Measurements from ENCODE around the gene NT5C2. TPM values are rescaled to one million over a fixed set of nuclear protein-coding genes. Genes with fewer than 3 reads are reported as not detected.
A peak's percentile ranks its signal among the peaks of the same experiment; 100 is the strongest.

The NT5C2 gene
- total RNA-seq, 2 experiments from 2014 or later = 68.9 to 69.4 TPM

DNA sequence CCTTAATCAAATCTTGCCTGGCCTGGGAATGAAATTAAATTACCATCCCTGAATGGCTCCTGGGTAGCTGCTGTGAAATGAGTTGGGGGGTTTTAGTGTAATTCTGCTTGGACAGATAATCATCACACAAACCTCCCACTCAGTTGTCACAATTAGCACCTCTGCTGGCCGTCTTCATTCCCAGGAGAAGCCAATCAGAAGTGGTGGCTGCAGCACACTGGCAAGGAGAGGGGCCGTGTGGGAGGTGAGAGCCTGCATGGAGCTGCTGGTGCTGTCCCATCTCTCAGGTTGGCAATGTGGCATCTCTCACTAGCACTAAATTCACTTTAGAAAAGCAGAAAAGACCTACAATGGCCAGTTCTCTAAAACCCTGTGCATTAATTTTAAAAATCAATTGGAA is 92.5 kb downstream of the NT5C2 start:
- H3K36me3 Mint-ChIP-seq = peaks cover 16% of the 10 kb centered on the region

DNA sequence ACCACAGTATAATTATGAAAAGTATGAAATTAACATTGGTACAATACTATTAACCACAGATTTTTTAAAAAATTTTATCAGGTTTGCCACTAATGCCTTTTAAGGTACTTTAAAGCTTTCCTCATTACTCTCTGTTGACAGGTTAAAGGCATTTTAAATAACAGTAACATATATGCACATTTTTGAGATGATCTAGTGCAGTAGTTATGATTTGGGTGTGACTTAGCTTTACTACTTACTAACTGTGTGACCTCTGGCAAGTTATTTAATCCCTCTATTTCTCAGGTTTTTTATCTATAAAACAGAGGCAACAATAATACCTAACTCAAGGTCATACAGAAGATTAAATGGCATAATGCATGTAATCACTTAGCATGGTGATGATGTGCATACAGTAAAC is 94.8 kb downstream of the NT5C2 start:
- ATAC-seq (ENCODE audit: low read depth) (no peak), DNase-seq (no peak)
- H3K4me1 Mint-ChIP-seq = peaks cover 4% of the 10 kb centered on the region
- H3K4me3 Mint-ChIP-seq = no peak overlapping the region
- H3K27me3 Mint-ChIP-seq = no peaks in the 10 kb centered on the region
- POLR2A ChIA-PET = no interaction called here
- H3K36me3 Mint-ChIP-seq = peaks cover 22% of the 10 kb centered on the region
- H3K9me3 Mint-ChIP-seq = no peaks in the 10 kb centered on the region
- H3K27ac Mint-ChIP-seq = no peak overlapping the region

More for the DNA sequence above, 92.5 kb downstream of the NT5C2 start:
- Mint-ChIP-seq H3K4me3 (no peak overlapping the region), H3K27ac (no peak overlapping the region), H3K9me3 (no peaks in the 10 kb centered on the region), H3K27me3 (no peaks in the 10 kb centered on the region), H3K4me1 (peaks cover 4% of the 10 kb centered on the region)
- POLR2A ChIA-PET = no interaction called here
- no peak for ATAC-seq (ENCODE audit: low read depth)
- DNase-seq = no peak

DNA sequence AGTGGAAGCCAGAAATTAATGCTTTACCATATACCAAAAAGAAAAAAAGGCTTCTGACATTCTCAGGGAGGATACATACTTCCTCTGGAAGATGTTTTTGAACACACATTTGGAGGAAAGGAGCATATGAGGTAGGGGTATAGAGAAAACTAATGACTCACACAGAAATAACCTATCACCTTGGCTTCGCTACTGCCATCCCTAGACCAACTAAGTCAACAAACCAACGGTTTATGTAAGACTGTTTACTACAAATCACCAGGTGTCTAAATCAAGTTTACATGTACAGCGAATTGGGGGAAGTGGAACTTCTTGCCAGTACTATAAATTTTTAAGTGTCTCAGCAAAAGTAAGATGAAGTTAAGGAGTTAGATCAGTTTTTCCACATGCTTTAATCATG is 96.9 kb downstream of the NT5C2 start:
- ATAC-seq (ENCODE audit: low read depth) = no peak
- no peak overlapping the region for H3K27ac Mint-ChIP-seq
- no peaks in the 10 kb centered on the region for H3K9me3 Mint-ChIP-seq

DNA sequence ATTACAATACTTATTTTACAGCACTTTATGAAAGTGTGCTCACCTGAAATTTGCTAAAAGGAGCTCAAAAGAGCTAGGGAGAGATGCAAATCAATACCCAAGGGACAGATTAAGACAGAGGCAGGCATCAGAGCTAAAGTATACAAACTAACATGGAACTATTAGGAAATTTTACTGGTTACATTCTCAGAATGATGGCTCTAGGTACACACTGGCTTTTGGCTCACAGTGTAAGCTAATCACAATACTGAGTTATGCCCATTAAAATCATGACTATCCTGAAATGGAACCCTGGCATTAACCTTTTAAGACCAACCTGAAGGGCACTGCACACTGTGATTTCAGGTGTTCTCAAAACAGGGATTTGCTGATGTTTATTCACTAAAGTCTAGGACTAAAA is 98.1 kb downstream of the NT5C2 start:
- Mint-ChIP-seq H3K4me3 (no peak overlapping the region), H3K27me3 (no peaks in the 10 kb centered on the region), H3K9me3 (no peaks in the 10 kb centered on the region), H3K27ac (no peak overlapping the region), H3K36me3 (peaks cover 31% of the 10 kb centered on the region), H3K4me1 (no peaks in the 10 kb centered on the region)
- ATAC-seq (ENCODE audit: low read depth) = no peak
- POLR2A ChIA-PET = no interaction called here
- DNase-seq = no peak

More for the DNA sequence above, 96.9 kb downstream of the NT5C2 start:
- no peak overlapping the region for H3K4me3 Mint-ChIP-seq
- POLR2A ChIA-PET = no interaction called here
- no peaks in the 10 kb centered on the region for H3K4me1 Mint-ChIP-seq
- peaks cover 25% of the 10 kb centered on the region for H3K36me3 Mint-ChIP-seq
- DNase-seq = no peak
- H3K27me3 Mint-ChIP-seq = no peaks in the 10 kb centered on the region

DNA sequence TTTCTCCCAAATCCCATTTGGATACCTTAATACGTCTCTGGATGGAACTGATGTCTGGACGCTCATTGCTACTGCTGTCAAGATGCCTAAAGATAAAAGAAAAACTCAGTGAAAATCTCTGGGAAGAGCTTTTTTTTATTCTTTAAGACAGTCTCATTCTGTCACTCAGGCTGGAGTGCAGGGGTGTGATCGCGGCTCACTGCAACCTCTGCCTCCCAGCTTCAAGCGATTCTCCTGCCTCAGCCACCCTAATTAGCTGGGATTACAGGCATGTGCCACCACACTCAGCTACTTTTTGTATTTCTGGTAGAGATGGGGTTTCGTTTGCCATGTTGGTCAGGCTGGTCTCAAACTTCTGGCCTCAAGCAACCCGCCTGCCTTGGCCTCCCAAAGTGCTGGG is 102.2 kb downstream of the NT5C2 start:
- Mint-ChIP-seq H3K36me3 (peaks cover 47% of the 10 kb centered on the region), H3K27me3 (no peaks in the 10 kb centered on the region), H3K4me1 (peaks cover 1% of the 10 kb centered on the region), H3K4me3 (no peak overlapping the region), H3K27ac (no peak overlapping the region), H3K9me3 (no peaks in the 10 kb centered on the region)
- DNase-seq = no peak
- ATAC-seq (ENCODE audit: low read depth) = no peak
- POLR2A ChIA-PET = interaction anchor here (0.7 kb wide), 1 partner anchor 245 kb away, joined by 4 read pairs; no protein-coding TSS in a partner anchor

DNA sequence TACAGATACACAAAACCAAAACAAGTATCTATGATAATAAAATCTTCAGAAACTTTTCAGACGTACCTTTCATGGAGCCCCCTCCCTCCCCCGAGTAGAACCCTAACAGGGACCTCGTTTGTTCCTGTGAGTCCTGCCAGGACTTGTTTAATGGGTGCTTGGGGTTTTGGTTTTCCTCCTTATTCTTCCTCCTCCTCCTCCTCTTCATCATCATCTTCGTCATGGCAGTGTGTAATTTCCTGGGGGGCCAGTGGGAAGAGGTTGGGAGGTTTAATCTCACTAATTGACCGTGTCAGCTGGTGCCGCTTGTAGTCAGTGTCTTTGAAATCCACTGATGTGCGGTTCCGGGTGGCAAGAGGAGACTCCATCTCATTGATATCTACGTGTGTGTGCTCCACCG is 103.6 kb downstream of the NT5C2 start:
- H3K27me3 Mint-ChIP-seq = no peaks in the 10 kb centered on the region
- no peak for DNase-seq
- POLR2A ChIA-PET = no interaction called here
- no peak for ATAC-seq (ENCODE audit: low read depth)
- peak overlapping the region; percentile 2 for H3K27ac Mint-ChIP-seq
- H3K9me3 Mint-ChIP-seq = no peaks in the 10 kb centered on the region
- peaks cover 1% of the 10 kb centered on the region for H3K4me1 Mint-ChIP-seq
- peaks cover 45% of the 10 kb centered on the region for H3K36me3 Mint-ChIP-seq
- H3K4me3 Mint-ChIP-seq = no peak overlapping the region

DNA sequence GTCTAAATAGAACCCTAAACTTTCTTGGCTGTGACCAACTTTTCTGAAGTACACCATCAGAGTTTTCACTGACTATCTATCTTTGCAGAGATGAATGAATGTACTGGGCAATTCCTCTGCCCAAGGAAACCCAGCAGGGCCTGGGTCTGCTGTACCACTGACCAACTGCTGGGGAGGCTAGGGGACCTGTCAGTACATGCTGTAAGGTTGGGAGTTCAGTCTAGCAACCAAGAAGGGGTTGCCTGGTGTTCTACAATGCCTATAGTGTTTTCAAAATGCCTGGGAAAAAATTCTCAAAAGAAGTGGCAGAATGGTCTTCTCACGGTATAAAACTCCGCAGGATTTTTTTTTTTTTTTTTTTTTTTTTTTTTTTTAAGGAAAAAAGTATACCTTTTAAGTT is 106.3 kb downstream of the NT5C2 start:
- no peak overlapping the region for H3K27ac Mint-ChIP-seq
- no peak for DNase-seq

DNA sequence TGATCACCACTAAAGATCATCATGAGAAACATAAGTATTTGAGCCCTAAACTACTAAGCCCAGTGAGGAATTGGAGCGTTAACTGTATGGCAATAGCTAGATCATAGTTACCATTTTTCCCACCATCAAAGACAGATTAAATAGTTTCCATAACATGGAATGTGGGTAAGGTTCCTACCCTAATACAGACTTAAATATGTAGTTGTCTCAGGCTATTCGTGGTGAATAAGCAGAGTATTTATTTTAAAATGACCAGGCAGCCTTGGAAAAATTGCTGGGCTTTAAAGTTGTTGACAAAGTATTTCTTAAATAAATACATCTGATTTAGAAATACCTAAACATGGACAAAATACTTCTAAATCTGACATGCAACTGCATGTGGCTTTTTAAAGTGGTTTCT is 106.8 kb downstream of the NT5C2 start:
- DNase-seq = no peak
- Mint-ChIP-seq H3K4me3 (no peak overlapping the region), H3K9me3 (no peaks in the 10 kb centered on the region), H3K36me3 (peaks cover 31% of the 10 kb centered on the region), H3K27me3 (no peaks in the 10 kb centered on the region), H3K27ac (no peak overlapping the region), H3K4me1 (peaks cover 1% of the 10 kb centered on the region)
- POLR2A ChIA-PET = no interaction called here
- ATAC-seq (ENCODE audit: low read depth) = no peak

More for the DNA sequence above, 106.3 kb downstream of the NT5C2 start:
- H3K9me3 Mint-ChIP-seq = no peaks in the 10 kb centered on the region
- peaks cover 1% of the 10 kb centered on the region for H3K4me1 Mint-ChIP-seq
- H3K27me3 Mint-ChIP-seq = no peaks in the 10 kb centered on the region
- ATAC-seq (ENCODE audit: low read depth) = no peak
- H3K4me3 Mint-ChIP-seq = no peak overlapping the region
- H3K36me3 Mint-ChIP-seq = peaks cover 33% of the 10 kb centered on the region
- POLR2A ChIA-PET = no interaction called here

DNA sequence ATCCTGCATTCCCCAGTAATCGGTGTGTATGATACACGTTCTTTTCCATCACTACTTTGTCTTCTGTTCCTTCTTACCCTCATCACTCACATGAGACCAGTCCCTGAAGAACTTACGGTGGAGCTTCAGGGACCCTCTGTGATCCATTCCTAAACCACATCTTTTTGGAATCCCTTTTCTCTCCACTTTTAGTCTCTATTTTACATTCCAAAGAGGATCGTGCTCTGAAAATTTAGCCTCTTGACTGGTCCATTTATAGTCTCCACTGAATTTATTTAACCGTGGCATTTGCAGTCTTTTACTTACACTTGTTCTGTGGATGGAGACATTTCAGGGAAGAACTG is 109.1 kb downstream of the NT5C2 start:
- H3K27me3 Mint-ChIP-seq = no peaks in the 10 kb centered on the region
- POLR2A ChIA-PET = no interaction called here
- H3K27ac Mint-ChIP-seq = no peak overlapping the region
- no peak for ATAC-seq (ENCODE audit: low read depth)
- H3K4me1 Mint-ChIP-seq = peaks cover 6% of the 10 kb centered on the region
- peaks cover 14% of the 10 kb centered on the region for H3K36me3 Mint-ChIP-seq
- no peak overlapping the region for H3K4me3 Mint-ChIP-seq
- no peaks in the 10 kb centered on the region for H3K9me3 Mint-ChIP-seq
- no peak for DNase-seq

DNA sequence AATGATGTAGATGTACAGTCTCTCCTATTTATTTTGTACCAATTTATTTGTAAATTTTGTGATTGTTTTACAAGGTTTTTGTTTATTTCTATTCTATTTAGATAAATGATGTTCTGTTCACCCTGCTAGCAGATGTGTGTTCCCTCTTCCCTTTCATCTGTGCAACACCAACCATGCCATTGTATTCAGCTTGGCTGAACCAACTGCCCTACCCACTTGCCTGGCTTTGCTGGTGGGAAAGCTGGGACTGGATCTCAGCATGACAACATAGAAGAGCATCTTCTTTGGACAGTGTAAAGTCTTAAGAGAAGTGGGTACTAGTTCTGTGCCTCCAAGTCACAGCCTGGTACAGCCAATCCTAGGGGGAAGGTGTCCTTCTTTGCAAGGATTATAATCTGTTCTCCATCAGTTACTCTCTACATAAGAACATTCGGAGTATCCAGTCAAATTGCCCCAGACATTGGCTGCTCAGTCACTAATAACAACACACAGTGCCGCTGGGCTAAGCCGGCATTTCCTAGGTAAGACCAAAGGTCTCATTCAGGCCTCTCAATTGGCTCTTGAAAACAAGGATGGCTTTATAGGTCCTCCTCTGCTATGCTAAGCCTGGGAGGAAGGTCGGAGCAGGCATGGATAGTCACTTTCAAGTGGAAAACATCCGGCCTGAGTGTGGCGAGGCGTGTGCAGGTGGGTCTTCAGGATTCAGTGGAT is 109.7 kb downstream of the NT5C2 start:
- H3K9me3 Mint-ChIP-seq = no peaks in the 10 kb centered on the region
- no peak overlapping the region for H3K27ac Mint-ChIP-seq
- POLR2A ChIA-PET = no interaction called here
- DNase-seq (no peak), ATAC-seq (ENCODE audit: low read depth) (no peak)
- H3K27me3 Mint-ChIP-seq = no peaks in the 10 kb centered on the region
- H3K4me3 Mint-ChIP-seq = no peak overlapping the region
- H3K36me3 Mint-ChIP-seq = peaks cover 12% of the 10 kb centered on the region
- peaks cover 6% of the 10 kb centered on the region for H3K4me1 Mint-ChIP-seq

DNA sequence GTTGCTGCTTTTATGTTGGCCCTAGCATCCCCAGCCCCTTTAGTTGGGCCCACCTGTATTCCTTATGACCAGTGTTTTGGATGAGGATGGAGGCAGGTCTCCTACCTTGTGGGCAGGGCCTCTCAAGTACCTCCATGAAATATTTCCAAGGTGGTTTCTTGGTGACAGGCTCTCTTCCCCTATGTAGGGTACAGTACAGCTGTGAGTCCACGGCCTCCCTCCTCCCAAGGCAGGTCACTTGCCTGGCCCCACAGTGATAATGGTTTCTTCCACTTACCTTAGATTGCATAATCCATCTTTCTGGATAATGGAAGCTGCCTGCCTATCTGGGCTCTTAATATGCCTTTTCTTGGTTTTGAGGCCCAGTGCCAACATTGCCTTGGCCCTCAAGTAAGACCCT is 110.4 kb downstream of the NT5C2 start:
- H3K9me3 Mint-ChIP-seq = no peaks in the 10 kb centered on the region
- no peaks in the 10 kb centered on the region for H3K27me3 Mint-ChIP-seq
- H3K27ac Mint-ChIP-seq = no peak overlapping the region
- ATAC-seq (ENCODE audit: low read depth) (no peak), DNase-seq (no peak)
- POLR2A ChIA-PET = no interaction called here
- peaks cover 7% of the 10 kb centered on the region for H3K36me3 Mint-ChIP-seq
- peaks cover 5% of the 10 kb centered on the region for H3K4me1 Mint-ChIP-seq
- no peak overlapping the region for H3K4me3 Mint-ChIP-seq

DNA sequence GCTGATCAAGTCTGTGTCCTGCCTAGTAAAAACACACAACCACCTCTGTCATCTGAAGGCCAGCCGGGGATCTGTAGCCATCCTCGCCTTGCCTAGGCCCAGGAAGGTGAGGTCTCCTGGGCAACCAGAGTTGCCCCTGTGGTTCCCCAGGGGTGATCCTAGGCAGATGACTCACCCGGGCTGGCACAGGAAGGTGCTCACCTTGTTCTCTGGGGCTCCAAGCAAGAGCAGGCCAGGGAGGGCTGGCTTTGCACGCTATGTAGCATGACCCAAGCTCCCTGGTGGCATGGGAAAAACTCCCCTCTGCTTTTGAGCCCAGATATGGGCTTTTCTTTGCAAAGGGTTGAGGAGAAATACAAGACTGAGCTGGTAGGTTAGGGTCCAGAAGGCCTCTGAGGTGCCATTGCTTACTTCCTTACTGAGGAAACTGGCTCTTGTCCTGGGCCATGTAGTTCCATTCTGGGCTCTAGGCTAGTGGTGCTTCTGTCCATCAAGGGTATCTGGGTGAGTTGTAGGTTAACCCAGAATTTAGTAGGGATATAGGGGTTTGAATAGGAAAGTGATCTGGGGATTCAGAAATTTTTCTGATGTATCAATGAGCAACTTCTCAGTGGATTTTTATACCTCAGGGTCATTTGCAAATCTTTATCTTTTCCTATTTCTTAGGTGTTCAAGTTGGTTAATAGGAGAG is 112.0 kb downstream of the NT5C2 start:
- Mint-ChIP-seq H3K27me3 (no peaks in the 10 kb centered on the region), H3K4me3 (no peak overlapping the region), H3K9me3 (no peaks in the 10 kb centered on the region), H3K27ac (no peak overlapping the region), H3K4me1 (peaks cover 5% of the 10 kb centered on the region), H3K36me3 (peaks cover 7% of the 10 kb centered on the region)
- ATAC-seq (ENCODE audit: low read depth) (no peak), DNase-seq (no peak)
- POLR2A ChIA-PET = no interaction called here

DNA sequence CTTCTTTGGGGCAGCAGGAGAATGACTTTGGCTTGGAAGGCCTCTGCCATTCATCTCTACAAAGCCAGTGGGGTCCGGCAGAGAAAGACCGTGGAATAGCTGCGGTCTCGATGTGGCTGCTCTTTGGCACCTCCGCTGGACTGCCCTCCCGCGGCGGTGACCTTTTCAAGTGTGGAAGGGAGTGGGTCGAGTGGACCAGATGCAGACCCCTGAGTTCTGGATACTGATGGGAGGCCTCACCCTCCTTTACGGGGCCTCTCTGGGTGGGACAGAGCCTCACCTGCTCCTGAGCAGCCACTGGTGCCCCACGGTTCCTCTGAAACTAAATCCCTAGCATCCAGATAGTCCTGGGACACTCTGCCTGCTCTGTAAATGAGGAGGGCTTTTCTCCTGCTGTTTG is 113.1 kb downstream of the NT5C2 start:
- Mint-ChIP-seq H3K4me3 (no peak overlapping the region), H3K27ac (no peak overlapping the region), H3K36me3 (peaks cover 5% of the 10 kb centered on the region), H3K4me1 (peaks cover 5% of the 10 kb centered on the region), H3K27me3 (no peaks in the 10 kb centered on the region), H3K9me3 (no peaks in the 10 kb centered on the region)
- DNase-seq (no peak), ATAC-seq (ENCODE audit: low read depth) (no peak)
- POLR2A ChIA-PET = no interaction called here

DNA sequence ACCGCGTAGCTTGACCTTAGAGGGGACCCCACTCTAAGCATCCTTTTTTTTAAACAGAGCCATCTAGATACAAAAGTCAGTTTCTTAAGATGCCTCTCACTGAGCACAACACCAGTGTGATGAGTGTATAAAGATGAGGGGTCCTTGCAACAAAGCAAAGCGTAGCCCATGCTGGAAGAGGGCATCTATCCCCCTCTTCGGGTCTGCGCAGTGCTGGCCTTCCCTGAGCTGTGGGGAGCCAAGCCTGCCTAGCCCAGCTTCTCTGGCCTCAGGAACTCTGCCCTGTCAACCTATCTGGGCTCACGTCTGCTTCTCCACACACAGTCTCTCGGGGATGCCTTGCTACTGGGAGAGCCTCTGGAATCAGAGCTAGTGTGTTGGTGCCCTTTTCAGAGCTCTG is 114.0 kb downstream of the NT5C2 start:
- no peaks in the 10 kb centered on the region for H3K27me3 Mint-ChIP-seq
- DNase-seq = no peak
- H3K9me3 Mint-ChIP-seq = no peaks in the 10 kb centered on the region
- H3K36me3 Mint-ChIP-seq = peaks cover 5% of the 10 kb centered on the region
- no peak overlapping the region for H3K27ac Mint-ChIP-seq
- ATAC-seq (ENCODE audit: low read depth) = no peak
- peaks cover 5% of the 10 kb centered on the region for H3K4me1 Mint-ChIP-seq
- no peak overlapping the region for H3K4me3 Mint-ChIP-seq
- POLR2A ChIA-PET = no interaction called here

All from activated naive CD8-positive, alpha-beta T cell treated with anti-CD3 and anti-CD28 coated beads, Interleukin-2, amount 10 ng/mL, durations not matched to agents 7 days and 5 days (primary cell).